Karpas-422 (cell line): Measurements from ENCODE around the gene CSNK2A3. TPM values are rescaled to one million over a fixed set of nuclear protein-coding genes. Genes with fewer than 3 reads are reported as not detected.

Experiments
- DNase-seq: peaks from one replicate; pipeline ENCODE4 v3.0.0-alpha.2; 2015
- H2AFZ ChIP-seq: fragments of 200-600 bp; sonication (generic); 2 replicates; pipeline ENCODE4 v1.6.1; 2014; ENCODE audit warnings: antibody characterized with exemption, low read length, mixed read lengths
- H3K27ac ChIP-seq: fragments of 200-600 bp; sonication (generic); 2 replicates; pipeline ENCODE4 v1.5.1; 2014; ENCODE audit warnings: mild to moderate bottlenecking, low read length, moderate library complexity
- H3K27me3 ChIP-seq: fragments of 200-600 bp; sonication (generic); 2 replicates; pipeline ENCODE4 v1.6.1; 2014; ENCODE audit warnings: low read length, mixed read lengths
- H3K36me3 ChIP-seq: fragments of 200-600 bp; sonication (generic); 2 replicates; pipeline ENCODE4 v1.6.1; 2014; ENCODE audit warnings: low read length, mixed read lengths; ENCODE audit not compliant: insufficient read depth
- H3K4me1 ChIP-seq: fragments of 200-600 bp; sonication (generic); 2 replicates; pipeline ENCODE4 v1.6.1; 2014; ENCODE audit warnings: mild to moderate bottlenecking, low read length, mixed read lengths
- H3K4me2 ChIP-seq: fragments of 200-600 bp; sonication (generic); 2 replicates; pipeline ENCODE4 v1.6.1; 2014; ENCODE audit warnings: low read length, low read depth, mild to moderate bottlenecking; ENCODE audit not compliant: poor library complexity, severe bottlenecking
- H3K4me3 ChIP-seq: fragments of 200-600 bp; sonication (generic); 2 replicates; pipeline ENCODE4 v1.5.1; 2014; ENCODE audit warnings: mild to moderate bottlenecking, antibody characterized with exemption, low read length, mixed read lengths
- H3K79me2 ChIP-seq: fragments of 200-600 bp; sonication (generic); 2 replicates; pipeline ENCODE4 v1.6.1; 2014; ENCODE audit warnings: mild to moderate bottlenecking, low read length, mixed read lengths
- H3K9ac ChIP-seq: fragments of 200-600 bp; sonication (generic); 2 replicates; pipeline ENCODE4 v1.6.0; 2014; ENCODE audit warnings: low read length
- H3K9me2 ChIP-seq: fragments of 200-600 bp; sonication (generic), shearing (Covaris generic); replicated peaks from 2 replicates; pipeline ENCODE4 v1.6.0; 2014; ENCODE audit warnings: mild to moderate bottlenecking, low read length, moderate library complexity; ENCODE audit not compliant: insufficient read depth
- H3K9me3 ChIP-seq: fragments of 300-700, 200-600 bp; sonication (generic); 2 replicates; pipeline ENCODE4 v1.6.1; 2014; ENCODE audit warnings: low read length, mixed read lengths
- H4K20me1 ChIP-seq: fragments of 200-600 bp; sonication (generic); 2 replicates; pipeline ENCODE4 v1.6.1; 2014; ENCODE audit warnings: mild to moderate bottlenecking, antibody characterized with exemption, low read length, low read depth; ENCODE audit not compliant: insufficient read depth
- total RNA-seq: library from RNA; depleted of rRNA; stranded (reverse); fragments of >200 nt; shearing (Covaris generic); gene quantifications from 2 replicates; pipeline ENCODE4 v1.2.3, GENCODE V29; 2014; ENCODE audit warnings: low replicate concordance

Gene CSNK2A3
- total RNA-seq, 1 experiment from 2014 or later = 0.56 TPM

- Histone ChIP-seq H4K20me1 (no peaks in the 10 kb centered on the region), H3K4me1 (peaks cover 6% of the 10 kb centered on the region), H3K9ac (no peak overlapping the region), H3K9me2 (no peaks in the 10 kb centered on the region), H3K4me3 (no peak overlapping the region), H3K79me2 (no peaks in the 10 kb centered on the region), H3K27me3 (no peaks in the 10 kb centered on the region), H2AFZ (0 out of 2 replicates have a peak overlapping the region, but pooled peaks have one; percentile 46), H3K4me2 (no peak overlapping the region), H3K36me3 (no peaks in the 10 kb centered on the region), H3K27ac (no peak overlapping the region), H3K9me3 (no peaks in the 10 kb centered on the region)
- peak; percentile 67 for DNase-seq
Observed at GRCh38 chr11:11311169-11311568, 41.9 kb downstream of the CSNK2A3 start.

- H3K27ac ChIP-seq = no peak overlapping the region
- H3K79me2 ChIP-seq = no peaks in the 10 kb centered on the region
- no peak overlapping the region for H3K4me3 ChIP-seq
- DNase-seq = no peak
- H2AFZ ChIP-seq = no peak overlapping the region
- no peak overlapping the region for H3K9ac ChIP-seq
- H3K4me2 ChIP-seq = no peak overlapping the region
- peaks cover 6% of the 10 kb centered on the region for H3K4me1 ChIP-seq
- H3K9me3 ChIP-seq = no peaks in the 10 kb centered on the region
- no peaks in the 10 kb centered on the region for H3K36me3 ChIP-seq
- no peaks in the 10 kb centered on the region for H3K27me3 ChIP-seq
- H4K20me1 ChIP-seq = no peaks in the 10 kb centered on the region
- no peaks in the 10 kb centered on the region for H3K9me2 ChIP-seq
Observed at GRCh38 chr11:11309906-11310305, 43.1 kb downstream of the CSNK2A3 start.

- Histone ChIP-seq H3K79me2 (no peaks in the 10 kb centered on the region), H3K4me2 (no peak overlapping the region), H3K9me3 (no peaks in the 10 kb centered on the region), H3K9me2 (no peaks in the 10 kb centered on the region), H2AFZ (no peak overlapping the region), H3K27me3 (no peaks in the 10 kb centered on the region), H3K4me1 (peaks cover 6% of the 10 kb centered on the region), H4K20me1 (no peaks in the 10 kb centered on the region), H3K27ac (no peak overlapping the region), H3K36me3 (no peaks in the 10 kb centered on the region), H3K4me3 (no peak overlapping the region), H3K9ac (no peak overlapping the region)
- no peak for DNase-seq
Observed at GRCh38 chr11:11308249-11308648, 44.8 kb downstream of the CSNK2A3 start.

- Histone ChIP-seq H3K4me1 (peaks cover 6% of the 10 kb centered on the region), H3K9me2 (no peaks in the 10 kb centered on the region), H3K79me2 (no peaks in the 10 kb centered on the region), H3K4me3 (no peak overlapping the region), H3K4me2 (no peak overlapping the region), H3K27me3 (no peaks in the 10 kb centered on the region), H3K9me3 (no peaks in the 10 kb centered on the region), H3K27ac (no peak overlapping the region), H2AFZ (no peak overlapping the region), H4K20me1 (no peaks in the 10 kb centered on the region), H3K9ac (no peak overlapping the region), H3K36me3 (no peaks in the 10 kb centered on the region)
- no peak for DNase-seq
Observed at GRCh38 chr11:11306855-11307254, 46.2 kb downstream of the CSNK2A3 start.

- Histone ChIP-seq H3K27ac (no peak overlapping the region), H3K4me3 (no peak overlapping the region), H3K4me2 (no peak overlapping the region), H3K36me3 (no peaks in the 10 kb centered on the region), H2AFZ (no peak overlapping the region), H3K9me3 (no peaks in the 10 kb centered on the region), H3K27me3 (no peaks in the 10 kb centered on the region), H3K4me1 (no peaks in the 10 kb centered on the region), H3K9ac (no peak overlapping the region), H3K79me2 (no peaks in the 10 kb centered on the region), H4K20me1 (no peaks in the 10 kb centered on the region), H3K9me2 (no peaks in the 10 kb centered on the region)
- DNase-seq = no peak
Observed at GRCh38 chr11:11304550-11304949, 48.5 kb downstream of the CSNK2A3 start.

- H3K4me3 ChIP-seq = no peak overlapping the region
- no peak for DNase-seq
- no peaks in the 10 kb centered on the region for H3K27me3 ChIP-seq
Observed at GRCh38 chr11:11302565-11302964, 50.5 kb downstream of the CSNK2A3 start.

More at GRCh38 chr11:11302565-11302964, 50.5 kb downstream of the CSNK2A3 start:
- Histone ChIP-seq H3K79me2 (no peaks in the 10 kb centered on the region), H3K9ac (no peak overlapping the region), H2AFZ (no peak overlapping the region), H3K36me3 (no peaks in the 10 kb centered on the region), H3K9me2 (no peaks in the 10 kb centered on the region), H4K20me1 (no peaks in the 10 kb centered on the region), H3K4me2 (no peak overlapping the region), H3K9me3 (no peaks in the 10 kb centered on the region), H3K4me1 (no peaks in the 10 kb centered on the region), H3K27ac (no peak overlapping the region)
